ENCODE data around the gene ZNF837. TPM values are rescaled to one million over a fixed set of nuclear protein-coding genes. Genes with fewer than 3 reads are reported as not detected.
"Not testable (repeated sequence)": the region's sequence is repeated elsewhere in the genome, so short reads cannot be mapped to it uniquely, and the experiment has no call there.

The ZNF837 gene
- total RNA-seq, 2 experiments from 2014 or later: 2.0 to 2.5 TPM

DNA sequence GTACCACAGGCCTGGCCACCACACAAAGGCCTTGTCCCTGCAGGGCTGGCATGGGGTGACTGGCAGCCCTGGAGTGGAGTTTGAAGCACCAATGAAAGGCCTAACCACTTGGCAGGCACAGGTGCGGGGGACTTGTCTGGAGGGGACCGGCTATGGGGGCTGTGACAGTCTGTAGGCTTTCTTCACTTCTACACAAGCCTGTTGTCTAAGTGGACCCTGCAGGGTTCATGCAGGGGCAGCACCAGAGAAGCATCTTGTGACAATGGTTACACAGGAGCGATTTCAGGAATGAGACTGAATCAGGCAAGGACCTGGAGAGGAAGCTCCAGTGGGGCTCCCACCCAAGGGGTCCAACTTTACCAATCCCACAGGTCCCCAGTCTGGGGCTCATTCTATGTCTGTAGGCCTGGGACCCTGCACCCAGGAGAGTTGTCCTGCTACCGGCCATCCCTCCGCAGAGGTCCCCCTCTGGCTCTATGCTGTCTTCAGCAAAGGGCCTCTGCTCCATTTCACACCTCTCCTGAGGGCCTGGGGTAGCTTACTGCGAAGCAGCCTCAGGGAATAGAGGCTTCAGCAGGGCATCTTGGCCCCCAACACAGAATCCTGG is 2.3 kb upstream of the ZNF837 start:
- POLR2A ChIA-PET: no interaction called here

DNA sequence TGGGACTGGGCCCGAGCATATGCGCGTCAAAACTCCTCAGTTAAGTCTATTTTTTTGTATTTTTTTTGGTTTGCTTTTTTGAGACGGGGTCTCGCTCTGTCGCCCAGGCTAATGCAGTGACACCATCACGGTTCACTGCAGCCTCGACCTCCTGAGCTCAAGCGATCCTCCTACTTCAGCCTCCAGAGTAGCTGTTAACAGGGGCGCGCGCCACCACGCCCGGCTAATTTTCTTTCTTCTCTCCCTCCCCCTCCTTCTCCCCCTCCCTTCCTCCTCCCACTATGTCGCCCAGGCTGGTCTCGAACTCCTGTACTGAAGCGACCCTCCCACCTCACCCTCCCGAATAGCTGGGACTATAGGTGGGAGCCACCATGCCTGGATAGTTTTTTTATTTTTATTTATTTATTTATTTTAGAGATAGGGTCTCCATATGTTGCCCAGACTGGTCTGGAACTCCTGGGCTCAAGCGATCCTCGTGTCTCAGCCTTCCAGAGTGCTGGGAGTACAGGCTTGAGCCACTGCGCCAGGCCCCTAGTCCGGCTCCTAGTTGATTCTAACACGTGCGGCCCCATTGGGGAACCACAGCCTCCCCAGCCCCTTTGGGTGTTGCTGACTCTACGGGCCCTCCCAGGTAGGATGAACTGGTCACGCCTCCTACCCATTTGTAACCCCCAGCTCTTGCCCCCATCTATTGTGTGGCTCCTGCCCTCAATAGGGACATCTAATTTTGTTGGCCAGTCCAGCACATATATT is 806 bp upstream of the ZNF837 start:
- peaks cover 19% of the 10 kb centered on the region for H3K4me1 Mint-ChIP-seq
- H3K27me3 Mint-ChIP-seq: no peaks in the 10 kb centered on the region
- ATAC-seq: no peak
- CTCF ChIA-PET: interaction anchor here (0.7 kb wide), 1 partner anchor 131 kb away, joined by 3 read pairs; no protein-coding TSS in a partner anchor
- H3K27ac Mint-ChIP-seq: peak overlapping the region; percentile 85
- intact Hi-C loops (cut with DNase I, micrococcal nuclease): loop anchor here (1.0 to 2.0 kb wide), 19 partner anchors 19 to 198 kb away; partner anchors contain the start of genes ZNF132 (in 2 of the 2), MZF1 (in 1 of the 2), TRIM28 (in 1 of the 2) and ZBTB45 (in 1 of the 2)
- no peaks in the 10 kb centered on the region for H3K36me3 Mint-ChIP-seq (ENCODE audit: low read depth)
- peak overlapping the region; percentile 91 for H3K4me3 Mint-ChIP-seq
- POLR2A ChIA-PET: interaction anchor here (0.7 to 1.3 kb wide), 3 partner anchors 27 to 192 kb away, joined by 3 to 5 read pairs (median 3); partner anchors contain the start of genes MZF1, TRIM28 and ZNF584
- H3K9me3 Mint-ChIP-seq (ENCODE audit: low read depth): no peaks in the 10 kb centered on the region
- no peak for DNase-seq

More for the DNA sequence above, 2.3 kb upstream of the ZNF837 start:
- no peak for DNase-seq
- ATAC-seq: no peak
- CTCF ChIA-PET: no interaction called here
- Mint-ChIP-seq H3K36me3 (ENCODE audit: low read depth) (peaks cover 12% of the 10 kb centered on the region), H3K9me3 (ENCODE audit: low read depth) (no peaks in the 10 kb centered on the region), H3K27me3 (no peaks in the 10 kb centered on the region), H3K4me1 (peaks cover 23% of the 10 kb centered on the region), H3K4me3 (peak overlapping the region; percentile 91), H3K27ac (no peak overlapping the region)
- intact Hi-C loops (cut with DNase I, micrococcal nuclease): no loop called here

DNA sequence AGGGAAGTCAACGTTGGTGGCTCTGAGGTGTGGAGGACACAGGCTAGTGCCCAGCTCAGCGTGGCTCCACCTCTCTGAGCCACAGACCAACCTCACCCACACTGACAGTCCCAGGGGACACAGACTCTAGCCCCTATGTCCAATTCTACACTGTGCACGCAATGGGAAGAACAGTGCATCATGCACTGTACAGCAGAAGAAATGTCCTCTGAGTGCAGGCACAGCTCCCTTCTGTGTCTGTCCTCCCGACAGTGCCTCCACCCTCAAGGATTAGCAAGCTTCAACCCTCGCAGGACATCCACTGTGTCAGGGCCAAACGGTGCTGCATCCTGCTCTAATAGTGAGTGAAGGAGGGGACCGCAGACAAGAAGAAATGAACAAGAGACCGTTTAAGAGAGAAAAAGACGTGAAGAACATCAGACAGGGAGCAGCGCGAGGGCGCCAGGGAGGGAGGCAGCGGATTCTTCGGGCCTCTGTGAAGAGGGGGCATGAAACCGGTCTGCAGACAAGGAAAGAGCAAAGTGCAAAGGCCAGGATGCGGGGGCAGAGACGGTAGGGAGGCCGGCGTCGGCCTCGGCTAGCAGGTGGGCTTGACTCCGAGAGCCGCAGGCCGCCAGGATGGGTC is 681 bp downstream of the ZNF837 start:
- H3K36me3 Mint-ChIP-seq (ENCODE audit: low read depth): no peaks in the 10 kb centered on the region
- ChIA-PET CTCF (interaction anchor here (0.6 kb wide), 1 partner anchor 181 kb away, joined by 3 read pairs; no protein-coding TSS in a partner anchor), POLR2A (no interaction called here)

DNA sequence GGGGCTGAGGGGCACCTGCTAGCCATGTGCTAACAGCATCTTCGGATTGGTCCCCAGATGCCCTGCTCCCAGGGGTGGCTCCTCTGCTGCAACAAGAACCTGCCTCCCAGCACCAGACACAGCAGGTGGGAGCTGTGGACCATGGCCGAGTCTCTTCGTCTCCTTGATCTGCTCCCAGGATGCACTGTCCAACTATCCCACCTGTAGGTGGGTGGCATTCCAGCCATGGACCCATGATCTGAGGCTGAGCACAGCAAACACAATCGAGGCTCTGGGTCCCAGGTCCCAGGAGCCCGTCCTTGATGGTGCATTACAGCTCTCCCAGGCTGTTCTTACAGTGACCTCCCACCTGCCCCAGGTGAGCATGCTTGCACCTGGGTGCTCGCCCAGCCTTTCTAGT is 1.6 kb downstream of the ZNF837 start:
- Mint-ChIP-seq H3K4me1 (peaks cover 15% of the 10 kb centered on the region), H3K9me3 (ENCODE audit: low read depth) (no peaks in the 10 kb centered on the region), H3K4me3 (peak overlapping the region; percentile 91), H3K27ac (peak overlapping the region; percentile 94), H3K27me3 (no peaks in the 10 kb centered on the region), H3K36me3 (ENCODE audit: low read depth) (no peaks in the 10 kb centered on the region)
- intact Hi-C loops (cut with DNase I, micrococcal nuclease): no loop called here
- CTCF ChIA-PET: interaction anchor here (0.6 kb wide), 1 partner anchor 182 kb away, joined by 3 read pairs; no protein-coding TSS in a partner anchor
- ATAC-seq (no peak), DNase-seq (no peak)
- POLR2A ChIA-PET: no interaction called here

More for the DNA sequence above, 681 bp downstream of the ZNF837 start:
- Mint-ChIP-seq H3K27ac (peak overlapping the region; percentile 94), H3K4me3 (peak overlapping the region; percentile 91), H3K4me1 (peaks cover 15% of the 10 kb centered on the region), H3K9me3 (ENCODE audit: low read depth) (no peaks in the 10 kb centered on the region), H3K27me3 (no peaks in the 10 kb centered on the region)
- ATAC-seq: no peak
- no peak for DNase-seq
- intact Hi-C loops (cut with DNase I, micrococcal nuclease): loop anchor here in 1 of 2 experiments (1.0 to 2.0 kb wide), 5 partner anchors 18 to 161 kb away; partner anchors contain the start of genes ERVK3-1, ZNF497 and ZNF544

DNA sequence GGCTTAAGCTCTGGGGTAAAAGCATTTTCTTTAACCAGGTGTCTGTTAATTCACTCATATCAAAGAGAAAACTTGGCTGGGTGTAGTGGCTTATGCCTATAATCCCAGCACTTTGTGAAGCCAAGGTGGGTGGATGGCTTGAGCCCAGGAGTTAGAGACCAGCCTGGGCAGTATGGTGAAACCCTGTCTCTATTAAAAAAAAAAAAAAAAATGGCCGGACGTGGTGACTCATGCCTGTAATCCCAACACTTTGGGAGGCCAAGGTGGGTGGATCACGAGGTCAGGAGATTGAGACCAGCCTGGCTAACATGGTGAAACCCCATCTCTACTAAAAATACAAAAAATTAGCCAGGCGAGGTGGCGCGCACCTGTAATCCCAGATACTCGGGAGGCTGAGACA is 4.1 kb downstream of the ZNF837 start:
- POLR2A ChIA-PET; H3K4me3 Mint-ChIP-seq; CTCF ChIA-PET; intact Hi-C loops (cut with DNase I, micrococcal nuclease); H3K36me3 Mint-ChIP-seq (ENCODE audit: low read depth); DNase-seq; H3K27me3 Mint-ChIP-seq; H3K27ac Mint-ChIP-seq; H3K9me3 Mint-ChIP-seq (ENCODE audit: low read depth); ATAC-seq: not testable (repeated sequence)
- H3K4me1 Mint-ChIP-seq: peaks cover 10% of the 10 kb centered on the region

DNA sequence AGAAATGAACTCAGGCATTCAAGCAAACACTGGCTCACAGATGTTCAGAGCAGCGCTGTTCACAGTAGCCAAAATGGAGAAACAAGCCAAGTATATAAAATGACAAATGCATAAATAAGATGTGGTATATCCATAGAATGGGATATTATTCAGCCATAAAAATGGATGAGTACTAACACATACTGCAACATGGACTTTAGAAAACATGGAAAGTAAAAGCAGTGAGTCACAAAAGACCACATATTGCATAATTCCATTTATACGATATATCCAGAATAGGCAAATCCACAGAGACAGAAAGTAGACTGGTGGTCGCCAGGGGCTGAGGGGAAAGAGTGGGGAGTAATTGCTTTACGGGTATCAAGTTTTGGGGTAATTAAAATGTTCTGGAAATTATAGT is 6.6 kb downstream of the ZNF837 start:
- intact Hi-C loops (cut with DNase I, micrococcal nuclease): no loop called here
- no peak overlapping the region for H3K4me3 Mint-ChIP-seq
- CTCF ChIA-PET: no interaction called here
- DNase-seq (no peak), ATAC-seq (no peak)
- H3K36me3 Mint-ChIP-seq (ENCODE audit: low read depth): no peaks in the 10 kb centered on the region
- no peaks in the 10 kb centered on the region for H3K27me3 Mint-ChIP-seq
- POLR2A ChIA-PET: interaction anchor here (0.8 kb wide), 1 partner anchor 11 kb away, joined by 3 read pairs; the partner anchor contains the start of gene ZNF497
- H3K4me1 Mint-ChIP-seq: no peaks in the 10 kb centered on the region
- H3K9me3 Mint-ChIP-seq (ENCODE audit: low read depth): no peaks in the 10 kb centered on the region
- no peak overlapping the region for H3K27ac Mint-ChIP-seq

DNA sequence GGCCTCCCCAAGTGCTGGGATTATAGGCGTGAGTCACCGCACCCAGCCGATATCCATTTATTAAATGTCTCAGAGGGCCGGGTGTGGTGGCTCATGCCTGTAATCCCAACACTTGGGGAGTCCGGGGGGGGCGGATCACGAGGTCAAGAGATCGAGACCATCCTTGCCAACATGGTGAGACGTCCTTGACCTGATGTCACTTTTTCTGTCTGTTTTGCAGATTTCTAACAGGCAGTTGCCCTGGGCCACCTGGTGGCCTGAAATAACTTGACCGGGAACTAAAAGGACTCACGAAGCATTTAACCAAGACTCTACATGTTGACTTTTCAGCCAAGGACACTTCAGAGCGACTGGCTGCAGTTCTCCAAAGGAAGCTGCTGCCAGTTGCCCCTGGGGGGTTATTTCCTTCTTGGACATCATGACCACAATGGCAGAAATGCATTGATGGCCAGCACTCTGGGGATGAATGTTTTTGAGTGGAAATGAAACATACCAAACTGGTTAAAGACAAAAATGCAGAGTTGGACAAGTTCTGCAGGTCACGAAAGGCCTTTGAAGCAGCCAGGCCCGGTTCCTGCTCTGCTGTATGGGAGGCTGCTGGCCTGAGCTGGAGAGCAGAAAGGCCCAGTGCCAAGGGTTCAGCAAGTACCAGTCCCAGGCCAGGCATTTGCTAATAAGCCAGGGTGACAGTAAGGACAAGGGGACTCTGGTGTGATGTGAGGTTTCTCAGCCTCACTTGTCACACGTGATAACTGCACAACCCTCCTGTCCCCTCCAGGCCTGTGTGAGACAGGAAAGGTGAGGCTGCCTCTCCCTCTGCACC is 8.3 kb downstream of the ZNF837 start:
- POLR2A ChIA-PET: interaction anchor here (0.6 kb wide), 1 partner anchor 38 kb away, joined by 3 read pairs; no protein-coding TSS in a partner anchor
- Mint-ChIP-seq H3K36me3 (ENCODE audit: low read depth) (no peaks in the 10 kb centered on the region), H3K9me3 (ENCODE audit: low read depth) (no peaks in the 10 kb centered on the region), H3K4me3 (no peak overlapping the region), H3K27me3 (no peaks in the 10 kb centered on the region), H3K27ac (no peak overlapping the region), H3K4me1 (no peaks in the 10 kb centered on the region)
- CTCF ChIA-PET: no interaction called here
- ATAC-seq: no peak
- intact Hi-C loops (cut with DNase I, micrococcal nuclease): no loop called here
- DNase-seq: no peak

DNA sequence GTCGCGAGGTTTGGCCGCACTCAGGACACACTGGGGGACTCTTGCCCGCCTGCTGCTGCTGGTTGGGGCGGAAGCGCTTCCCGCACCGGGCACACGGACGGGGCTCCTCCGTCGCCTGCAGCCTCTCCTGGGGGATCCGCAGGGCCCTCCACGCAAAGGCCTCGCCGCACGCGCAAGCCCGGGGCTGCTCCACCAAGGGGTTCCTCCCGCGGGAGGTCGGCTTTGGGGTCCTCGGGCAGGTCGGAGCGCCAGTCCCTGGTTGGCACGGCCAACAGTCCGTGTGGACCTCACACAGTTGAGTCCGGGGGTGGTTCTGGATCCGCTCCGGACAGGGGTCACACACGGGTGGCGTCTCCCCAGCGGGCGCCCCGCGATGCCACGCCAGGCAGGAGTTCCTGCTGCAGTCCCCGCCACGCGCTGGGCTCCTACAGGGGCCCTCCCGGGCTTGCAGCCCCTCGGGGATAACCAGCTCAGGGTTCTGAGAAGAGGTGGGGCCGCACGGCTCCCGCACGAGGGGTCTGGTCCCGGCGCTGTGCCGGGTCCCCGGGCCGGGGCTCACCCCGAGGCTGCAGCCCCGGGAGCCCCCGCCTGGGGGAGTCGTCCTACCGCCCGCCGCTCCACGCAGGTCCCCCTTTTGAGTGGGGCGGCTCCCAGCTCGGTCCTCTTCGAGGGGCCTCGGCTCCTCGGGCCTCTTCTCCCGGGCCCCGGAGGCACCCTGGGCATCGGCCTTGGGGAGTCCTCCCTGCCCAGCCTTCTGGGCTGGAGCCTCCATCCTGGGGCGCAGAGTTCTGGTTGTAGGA is 12.1 kb downstream of the ZNF837 start:
- Mint-ChIP-seq H3K4me3 (no peak overlapping the region), H3K27me3 (no peaks in the 10 kb centered on the region), H3K36me3 (ENCODE audit: low read depth) (no peaks in the 10 kb centered on the region), H3K27ac (no peak overlapping the region), H3K9me3 (ENCODE audit: low read depth) (no peaks in the 10 kb centered on the region), H3K4me1 (no peaks in the 10 kb centered on the region)
- ChIA-PET CTCF (no interaction called here), POLR2A (no interaction called here)
- DNase-seq (no peak), ATAC-seq (no peak)
- intact Hi-C loops (cut with DNase I, micrococcal nuclease): no loop called here

DNA sequence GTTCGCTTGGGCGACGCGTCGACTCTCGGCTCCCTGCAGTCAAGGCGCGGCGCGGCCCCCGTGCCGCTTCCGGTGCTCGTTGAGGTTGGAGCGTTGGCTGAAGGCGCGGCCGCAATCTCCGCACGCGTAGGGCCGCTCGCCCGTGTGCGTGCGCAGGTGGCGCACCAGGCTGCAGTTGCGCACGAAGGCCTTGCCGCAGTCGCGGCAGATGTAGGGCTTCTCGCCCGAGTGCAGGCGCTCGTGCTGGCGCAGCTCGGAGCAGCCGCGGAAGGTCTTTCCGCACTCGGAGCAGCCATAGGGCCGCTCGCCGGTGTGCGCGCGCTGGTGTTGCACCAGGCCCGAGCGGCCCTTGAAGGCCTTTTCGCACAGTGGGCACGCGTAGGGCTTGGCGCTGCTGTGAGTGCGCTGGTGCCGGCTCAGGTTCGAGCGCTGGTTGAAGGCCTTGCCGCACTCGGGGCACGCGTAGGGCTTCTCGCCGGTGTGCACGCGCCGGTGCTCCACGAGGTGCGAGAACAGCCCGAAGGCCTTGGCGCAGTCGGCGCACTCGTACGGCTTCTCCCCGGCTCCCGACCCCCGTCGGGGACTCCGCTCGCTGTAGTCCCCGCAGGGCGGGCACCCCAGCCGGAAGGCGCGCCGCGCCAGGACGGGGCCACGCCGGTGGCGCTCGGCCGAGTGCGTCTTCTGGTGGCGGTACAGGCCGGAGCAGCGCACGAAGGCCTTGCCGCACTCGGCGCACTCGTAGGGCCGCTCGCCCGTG is 13.0 kb downstream of the ZNF837 start:
- ATAC-seq (no peak), DNase-seq (no peak)
- no peak overlapping the region for H3K4me3 Mint-ChIP-seq
- ChIA-PET POLR2A (no interaction called here), CTCF (no interaction called here)
- H3K9me3 Mint-ChIP-seq (ENCODE audit: low read depth): no peaks in the 10 kb centered on the region
- H3K27ac Mint-ChIP-seq: no peak overlapping the region
- no peaks in the 10 kb centered on the region for H3K36me3 Mint-ChIP-seq (ENCODE audit: low read depth)
- no peaks in the 10 kb centered on the region for H3K27me3 Mint-ChIP-seq
- intact Hi-C loops (cut with DNase I, micrococcal nuclease): no loop called here
- H3K4me1 Mint-ChIP-seq: peaks cover 2% of the 10 kb centered on the region

Measured in activated CD4-positive, alpha-beta T cell treated with anti-CD3 and anti-CD28 coated beads for 36 hours (primary cell).